Femur (tissue), 1 donor: Measurements from ENCODE around the gene CCDC136.

Experiments
- DNase-seq: peaks from one replicate; pipeline ENCODE4 v3.0.0-alpha.2; 2017

The CCDC136 gene

DNA sequence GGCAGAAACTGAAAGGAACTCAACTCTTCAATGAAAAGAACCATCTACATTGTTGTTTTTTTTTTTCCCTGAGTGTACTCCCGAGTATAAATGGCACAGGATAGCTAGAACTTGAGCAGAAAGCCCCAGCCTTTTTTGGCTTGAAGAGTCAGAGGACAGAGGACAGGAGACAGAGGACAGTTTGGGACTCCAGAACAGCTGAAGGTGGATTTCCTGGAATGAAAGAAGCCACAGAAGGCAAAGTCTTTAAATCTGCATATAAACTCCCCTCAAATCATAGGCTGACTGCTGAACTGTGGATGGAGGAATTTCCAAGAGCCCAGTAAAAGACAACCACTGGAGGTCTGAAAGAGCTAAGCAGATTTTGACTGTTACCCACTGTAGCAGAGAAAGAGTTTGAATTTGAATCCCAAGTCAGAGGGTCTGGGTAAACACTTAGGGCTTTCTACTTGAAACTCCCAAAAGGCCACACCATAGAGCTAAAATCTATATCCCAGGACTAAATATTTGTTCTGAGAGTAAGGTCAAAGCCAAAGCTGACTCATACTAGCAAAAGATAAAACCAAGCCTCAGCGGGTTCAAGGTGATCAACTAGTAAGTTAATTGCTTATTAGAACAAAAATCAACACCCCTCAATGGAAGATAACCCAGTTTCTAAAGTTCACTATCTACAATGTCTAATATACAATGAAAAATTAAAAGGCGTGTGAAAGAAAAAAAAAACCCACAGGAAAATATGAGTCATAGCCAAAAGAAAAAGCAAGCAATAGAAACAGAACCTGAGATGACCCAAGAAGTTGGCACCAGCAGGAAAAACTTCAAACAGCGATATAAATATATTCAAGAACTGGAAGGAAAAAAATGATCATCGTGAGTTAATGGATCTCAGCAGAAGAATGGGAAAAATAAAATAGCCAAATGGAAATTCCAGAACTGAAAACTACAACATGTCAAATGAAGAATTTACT is 14.3 kb upstream of the CCDC136 start:
- no peak for DNase-seq

DNA sequence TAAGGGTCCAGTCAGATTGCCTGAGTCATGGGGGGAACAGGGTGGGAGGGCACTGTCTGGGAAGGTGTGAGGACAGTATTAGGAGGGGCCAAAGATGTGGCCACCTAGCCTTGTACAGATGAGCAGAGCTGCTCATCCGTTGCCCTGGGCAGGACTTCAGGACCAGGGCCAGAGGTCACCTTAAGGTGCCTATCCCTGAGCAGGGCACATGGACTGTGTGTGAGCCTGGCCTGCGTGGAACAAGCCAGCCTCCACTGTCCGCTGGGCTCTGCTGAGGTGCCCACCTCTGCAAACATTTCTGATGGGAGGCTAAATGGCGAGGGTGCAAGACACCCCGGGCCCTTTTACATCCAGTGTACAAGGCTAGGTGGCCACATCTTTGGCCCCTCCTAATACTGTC is 12.8 kb upstream of the CCDC136 start:
- DNase-seq, result no peak

DNA sequence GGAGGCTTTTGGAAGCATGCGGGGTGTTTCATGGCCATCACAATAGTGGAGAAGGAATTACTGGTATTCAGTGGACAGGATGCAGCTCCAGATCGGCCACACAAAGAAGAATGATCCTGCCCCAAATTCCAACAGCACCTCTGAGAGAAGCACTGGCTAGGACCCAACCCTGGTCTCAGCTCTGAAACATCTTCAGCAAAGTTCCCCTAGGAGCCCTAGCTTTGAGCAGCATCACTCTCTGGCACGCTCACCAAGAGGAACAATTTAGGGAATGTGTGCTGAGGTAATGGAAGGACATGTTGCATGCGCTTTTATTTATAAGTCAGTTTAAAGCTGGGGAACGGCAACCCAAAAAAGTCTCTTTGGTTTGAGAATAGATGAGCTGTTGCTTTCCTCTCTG is 10.6 kb upstream of the CCDC136 start:
- DNase-seq, result peak; percentile 84

DNA sequence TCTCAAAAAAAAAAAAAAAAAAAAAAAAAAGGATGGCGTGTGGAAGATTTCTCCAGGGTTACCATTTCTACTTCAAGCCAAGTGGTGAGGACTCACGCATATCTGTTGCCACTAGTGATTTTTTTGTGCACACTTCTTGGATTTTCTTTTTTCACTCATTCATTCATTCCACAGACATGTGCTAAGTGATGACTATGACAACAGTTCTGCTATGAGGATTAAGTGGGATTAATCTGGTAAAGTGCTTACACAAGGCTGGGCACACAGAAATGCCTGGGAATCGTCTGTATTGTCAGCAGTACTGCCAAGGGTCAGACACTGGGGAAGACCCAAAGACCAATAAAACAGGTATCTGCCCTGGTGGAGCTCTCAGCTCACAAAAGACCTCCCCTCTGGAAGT is 9.9 kb upstream of the CCDC136 start:
- no peak for DNase-seq

DNA sequence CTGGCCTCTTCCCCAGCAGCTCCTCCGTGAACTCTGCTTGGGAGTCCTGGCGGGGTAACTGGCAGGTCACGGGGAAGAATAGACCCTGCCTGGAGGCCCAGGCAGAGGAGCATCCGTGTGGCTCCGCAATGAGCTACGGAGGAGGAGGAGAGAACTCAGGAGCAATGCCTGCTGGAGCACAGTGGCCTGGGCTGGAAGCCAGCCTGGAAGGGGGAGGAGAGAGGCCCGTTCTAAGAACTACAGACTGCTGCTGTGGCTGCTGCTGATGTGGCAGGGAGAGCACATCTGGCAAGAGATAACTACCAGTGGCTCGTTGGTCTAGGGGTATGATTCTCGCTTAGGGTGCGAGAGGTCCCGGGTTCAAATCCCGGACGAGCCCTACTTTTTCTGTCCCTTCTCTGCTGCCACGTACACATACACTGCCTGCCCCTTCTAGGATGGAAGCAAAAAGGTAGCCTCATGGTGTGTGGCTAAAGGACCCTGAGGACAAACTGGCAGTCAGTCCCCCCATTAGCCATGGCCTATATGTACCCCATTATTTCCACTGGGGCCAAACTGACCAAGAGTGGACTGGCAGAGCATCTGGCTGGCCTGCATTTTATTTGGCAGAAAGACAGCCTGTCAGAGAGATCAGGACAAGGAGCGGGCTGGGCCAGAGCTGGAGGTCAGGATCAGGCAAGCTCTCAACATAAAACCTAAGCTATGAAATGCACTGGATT is 8.5 kb upstream of the CCDC136 start:
- peak; percentile 94 for DNase-seq

DNA sequence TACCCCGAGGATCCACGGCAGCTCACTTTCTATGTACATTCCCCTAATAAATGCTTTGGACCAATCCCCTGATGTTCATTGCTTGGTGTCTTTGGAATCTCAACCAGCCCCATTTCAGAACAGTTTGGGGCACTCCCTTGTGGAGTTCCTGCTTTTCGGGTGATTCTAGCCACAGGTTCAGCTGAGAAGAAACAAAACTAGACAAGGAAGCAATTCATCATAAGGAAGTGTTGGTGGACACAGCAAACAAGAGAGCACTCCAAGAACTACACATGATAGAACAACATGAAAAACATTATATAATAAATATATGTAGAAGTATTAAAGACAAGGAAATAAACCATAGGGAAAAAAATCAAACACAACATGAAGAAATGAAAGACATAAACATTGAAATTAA is 6.0 kb upstream of the CCDC136 start:
- no peak for DNase-seq

DNA sequence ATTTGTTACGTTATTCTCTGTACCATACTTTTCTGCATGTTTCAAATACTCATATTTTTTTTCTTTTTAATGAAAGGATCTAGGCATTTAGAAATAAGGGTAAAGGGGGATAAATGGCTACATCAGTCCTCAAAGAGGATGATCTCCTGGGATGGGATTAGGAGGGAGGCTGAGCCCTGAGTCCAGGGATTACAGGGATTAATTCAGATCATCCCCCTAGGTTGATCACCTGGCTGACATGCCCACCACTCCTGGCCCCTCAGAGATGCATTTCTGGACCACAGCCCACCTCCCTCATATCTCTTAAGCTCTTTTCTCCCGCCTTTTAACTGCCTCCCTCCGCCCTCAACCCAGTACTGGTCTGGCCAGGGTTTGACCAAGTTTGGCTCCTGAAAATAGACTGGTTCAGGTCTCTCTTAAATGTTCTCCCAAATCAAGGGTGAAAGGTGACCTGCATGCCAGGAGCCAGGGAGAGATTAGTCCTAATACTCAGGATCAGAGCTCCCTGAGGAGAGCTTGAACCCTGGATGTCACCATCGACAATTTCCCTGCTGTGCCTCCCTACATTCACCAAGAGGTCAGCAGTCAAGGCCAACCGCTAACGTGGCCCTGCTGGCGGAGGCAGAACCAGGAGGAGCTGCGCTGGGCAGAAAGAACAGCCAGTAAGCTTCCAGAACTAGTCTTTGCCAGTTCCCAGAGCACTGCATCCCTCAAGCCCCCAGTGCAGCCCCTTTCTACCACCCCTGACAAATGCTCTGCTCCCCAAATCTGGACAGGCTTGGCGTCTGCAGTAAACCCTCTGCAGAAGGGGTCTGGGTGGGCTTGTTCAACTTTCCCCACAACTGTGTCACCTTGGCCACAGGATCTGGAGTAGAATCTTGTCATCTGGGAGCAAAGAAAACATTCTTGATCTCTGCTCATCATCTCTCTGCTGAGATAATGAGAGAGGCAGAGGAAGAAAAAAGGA is 3.0 kb upstream of the CCDC136 start:
- DNase-seq, result no peak

DNA sequence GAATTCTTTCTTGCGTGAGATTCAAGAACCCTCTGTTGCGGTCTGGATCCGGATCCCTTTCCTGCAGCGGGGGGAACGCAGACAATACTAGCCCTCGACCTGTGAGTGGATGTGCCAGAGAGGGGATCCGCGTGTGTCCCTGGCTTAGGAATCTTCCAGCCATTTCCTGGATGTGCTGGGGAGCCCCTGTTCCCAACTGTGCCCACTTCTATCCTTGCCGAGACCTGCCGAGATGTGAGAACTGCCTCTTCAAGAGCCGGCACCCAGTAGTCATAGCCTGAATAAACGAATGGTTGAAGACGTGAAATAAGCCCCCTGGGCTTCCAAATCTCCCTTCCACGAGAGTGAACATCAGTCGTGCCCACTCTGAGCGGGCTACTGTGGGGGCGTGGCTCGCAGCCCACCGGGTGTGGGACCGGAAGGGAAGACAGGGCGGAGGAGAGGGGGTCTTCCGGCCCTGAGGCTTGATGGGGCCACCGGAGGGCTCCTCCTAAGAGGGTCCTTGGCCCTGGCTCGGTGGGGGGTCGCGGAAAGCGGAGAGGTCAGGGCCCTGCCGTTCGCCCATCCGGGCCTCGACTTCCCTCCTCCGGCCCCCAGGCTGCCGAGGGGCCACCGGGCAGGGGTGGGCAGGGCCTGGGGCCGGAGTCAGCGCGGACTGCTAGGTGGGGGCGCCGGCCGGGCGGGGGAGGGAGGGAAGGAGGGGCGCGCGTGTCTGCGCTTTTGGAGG is 1.3 kb upstream of the CCDC136 start:
- DNase-seq, result no peak

DNA sequence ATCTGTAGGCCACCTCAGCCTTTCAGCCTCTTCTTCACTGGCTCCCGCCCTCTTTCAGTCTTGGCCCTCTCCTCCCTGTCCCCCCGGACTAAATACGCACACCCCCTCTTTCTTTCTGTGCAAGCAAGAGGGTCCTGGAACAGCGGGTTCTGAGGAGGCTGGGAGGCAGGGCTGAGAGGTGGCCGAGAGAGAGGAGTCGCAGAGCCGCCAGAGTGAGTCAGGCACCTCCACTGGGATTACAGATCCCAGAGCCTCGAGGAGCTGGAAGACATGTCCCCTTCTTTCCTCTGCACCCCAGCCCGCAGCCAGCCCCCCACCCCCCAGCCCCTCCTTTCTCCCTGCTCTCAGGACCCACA is 182 bp downstream of the CCDC136 start:
- DNase-seq, result no peak

DNA sequence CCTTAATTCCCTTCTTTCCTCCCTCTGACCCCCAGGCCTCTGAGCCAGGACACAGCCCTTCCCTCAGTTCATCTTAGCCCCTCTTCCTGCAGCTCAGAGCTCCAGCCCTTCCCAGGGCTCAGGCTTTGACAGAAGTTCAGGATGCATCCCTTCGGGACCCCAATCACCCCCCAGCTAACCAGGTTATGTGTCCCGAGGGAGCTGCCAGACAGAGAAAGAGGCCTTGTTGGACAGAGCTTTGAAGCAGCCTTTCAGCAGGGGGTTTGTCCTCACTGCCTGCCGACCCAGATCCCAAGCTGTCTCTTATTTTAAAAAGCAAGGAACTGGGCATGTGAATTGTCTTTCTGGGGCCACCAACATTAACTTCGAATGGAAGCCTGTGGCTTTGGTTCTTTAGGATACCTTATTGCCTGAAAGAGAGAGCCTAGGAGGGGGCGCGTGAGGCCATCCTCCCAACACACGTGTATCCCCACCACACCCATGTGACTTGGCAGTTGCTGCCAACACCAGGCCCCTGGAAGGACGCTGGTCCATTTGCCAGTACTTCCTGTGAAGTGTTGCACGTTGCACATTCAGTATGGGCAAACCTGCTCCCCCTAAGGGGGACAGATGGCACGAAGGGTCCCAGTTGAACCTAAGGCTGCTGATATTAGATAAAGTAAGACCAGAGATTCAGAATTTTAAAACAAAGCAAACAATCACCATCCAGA is 858 bp downstream of the CCDC136 start:
- DNase-seq, result no peak

DNA sequence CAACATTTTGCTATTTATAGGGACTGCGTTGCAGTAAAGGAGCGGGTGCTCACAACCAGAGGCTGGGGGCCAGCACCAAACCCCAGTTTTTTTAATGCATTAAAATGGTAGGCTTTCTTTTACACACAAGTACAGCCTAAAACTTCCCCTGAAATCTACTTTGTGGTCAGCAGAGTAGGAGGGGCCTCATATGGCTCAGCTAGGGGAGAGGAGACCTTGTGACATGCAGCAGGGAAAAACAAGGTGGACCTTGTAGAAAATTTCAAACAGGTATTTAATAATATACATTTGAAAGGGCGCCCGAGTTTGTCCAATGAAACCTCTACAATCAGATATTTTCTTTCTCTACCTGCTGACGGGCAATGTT is 1.4 kb downstream of the CCDC136 start:
- no peak for DNase-seq

DNA sequence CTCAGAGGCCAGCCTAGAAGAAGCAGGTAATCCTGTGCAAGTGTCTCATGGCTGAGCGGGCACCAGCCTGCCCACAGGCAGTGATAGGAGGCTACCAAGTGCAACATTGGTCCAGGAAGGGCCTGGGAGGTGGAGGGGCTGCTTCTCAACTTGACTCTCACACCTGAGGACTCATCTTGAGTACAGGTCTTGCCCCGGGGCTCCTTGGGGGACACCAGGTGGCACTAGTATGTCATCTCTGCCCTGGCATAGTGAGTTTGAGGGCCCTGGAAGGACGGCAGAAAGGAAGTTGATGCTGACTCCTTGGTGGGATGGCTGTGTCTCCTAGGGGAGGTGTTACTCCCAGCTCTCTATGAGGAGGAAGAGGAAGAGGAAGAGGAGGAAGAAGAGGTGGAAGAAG is 2.3 kb downstream of the CCDC136 start:
- DNase-seq, result no peak

DNA sequence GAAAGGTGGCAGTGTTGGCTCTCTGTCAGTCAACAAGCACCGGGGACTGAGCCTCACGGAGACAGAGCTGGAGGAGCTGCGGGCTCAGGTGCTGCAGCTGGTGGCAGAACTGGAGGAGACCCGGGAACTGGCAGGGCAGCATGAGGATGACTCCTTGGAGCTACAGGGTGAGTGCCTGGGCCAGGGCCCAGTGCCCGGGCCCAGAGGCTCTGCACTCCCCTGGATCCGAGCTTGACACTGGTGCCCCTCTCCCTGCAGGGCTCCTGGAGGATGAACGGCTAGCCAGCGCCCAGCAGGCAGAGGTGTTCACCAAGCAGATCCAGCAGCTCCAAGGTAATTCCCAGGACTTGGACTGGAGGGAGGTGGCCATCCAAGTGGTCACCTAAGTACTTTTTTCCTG is 2.7 kb downstream of the CCDC136 start:
- no peak for DNase-seq

DNA sequence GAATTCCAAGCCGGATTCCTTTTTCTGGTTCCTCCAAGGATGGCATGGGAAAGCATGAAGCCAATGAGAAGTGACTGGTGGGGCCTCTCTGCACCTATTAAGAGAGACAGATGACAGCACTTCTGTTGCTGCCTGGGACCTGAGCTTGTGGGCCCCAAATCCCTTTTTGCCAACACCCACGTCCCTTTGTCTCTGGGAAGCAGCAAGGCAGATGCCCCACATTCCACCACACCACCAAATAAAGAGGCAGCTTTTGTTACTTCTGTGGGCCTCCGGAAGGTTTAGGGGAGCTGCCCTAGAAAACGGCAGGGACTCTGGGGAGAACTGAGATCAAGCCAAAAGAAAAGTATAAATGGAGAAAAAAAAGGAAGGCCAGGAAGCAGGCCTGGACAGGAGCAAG is 3.4 kb downstream of the CCDC136 start:
- no peak for DNase-seq

DNA sequence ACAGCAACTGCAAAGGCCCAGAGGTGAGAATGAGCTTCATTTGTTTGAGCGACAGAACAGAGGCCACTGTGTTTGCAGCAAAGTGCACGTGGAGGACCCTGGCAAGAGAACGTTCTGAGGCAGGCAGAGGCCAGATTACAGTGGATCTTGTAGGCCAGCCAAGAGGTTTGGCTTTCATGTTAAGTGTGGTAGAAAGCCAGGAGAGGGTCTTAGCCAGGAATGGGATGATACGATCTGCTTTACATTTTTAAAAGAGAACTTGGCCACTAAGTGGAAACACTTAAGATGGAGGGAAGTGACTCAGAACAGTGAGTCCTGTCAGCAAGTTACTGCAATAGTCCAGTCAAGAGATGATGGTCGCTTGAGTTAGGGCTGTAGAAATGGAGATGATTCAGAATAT is 4.6 kb downstream of the CCDC136 start:
- DNase-seq, result peak; percentile 61

DNA sequence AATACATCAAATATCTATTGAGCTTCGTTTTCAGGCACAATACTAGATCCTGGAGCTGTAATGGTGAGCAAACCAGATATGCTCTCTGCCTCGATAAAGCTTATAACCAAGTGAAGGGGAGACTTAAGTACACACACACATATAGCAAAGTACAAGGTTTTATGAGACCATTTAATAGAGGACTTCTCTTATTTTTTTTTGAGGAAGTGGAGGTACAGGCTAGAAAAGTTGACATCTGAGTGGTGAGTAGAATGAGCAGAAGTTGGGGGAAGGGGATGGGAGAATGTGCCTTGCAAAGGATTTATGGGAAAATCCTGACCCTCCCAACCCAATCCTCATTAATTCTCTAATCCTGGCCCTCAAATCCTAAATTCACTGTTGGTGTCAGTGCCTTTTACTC is 7.7 kb downstream of the CCDC136 start:
- no peak for DNase-seq

DNA sequence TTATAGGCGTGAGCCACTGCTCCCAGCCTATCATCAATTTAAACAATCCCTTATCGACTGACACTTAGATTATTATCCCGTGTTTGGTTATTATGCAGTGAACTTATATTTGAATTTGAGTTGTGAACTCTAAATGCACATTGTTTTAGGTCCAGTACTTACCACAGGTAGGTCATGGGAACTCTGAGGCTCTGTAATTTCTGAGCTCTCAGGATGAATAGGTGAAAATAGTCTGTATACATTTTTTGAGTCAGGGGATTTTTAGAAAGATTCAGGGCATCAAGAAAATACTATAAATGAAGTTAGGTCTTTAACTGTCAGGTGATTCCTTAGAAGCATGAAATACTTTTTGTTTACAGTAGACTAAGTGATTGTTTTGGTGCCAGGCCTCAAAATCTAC is 8.8 kb downstream of the CCDC136 start:
- DNase-seq, result no peak

DNA sequence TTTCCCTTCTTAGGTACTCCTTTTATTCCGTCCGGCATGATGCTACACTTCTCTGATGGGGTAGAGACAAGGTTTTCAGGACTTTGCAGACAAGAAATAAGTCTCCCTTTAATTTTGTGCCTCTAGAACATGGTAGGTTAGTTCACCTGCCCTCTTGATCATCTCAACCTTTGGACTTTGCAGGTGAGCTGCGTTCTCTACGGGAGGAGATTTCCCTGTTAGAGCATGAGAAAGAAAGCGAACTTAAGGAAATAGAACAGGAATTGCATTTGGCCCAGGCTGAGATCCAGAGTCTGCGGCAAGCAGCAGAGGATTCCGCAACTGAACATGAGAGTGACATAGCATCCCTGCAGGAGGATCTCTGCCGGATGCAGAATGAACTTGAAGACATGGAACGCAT is 9.2 kb downstream of the CCDC136 start:
- no peak for DNase-seq

DNA sequence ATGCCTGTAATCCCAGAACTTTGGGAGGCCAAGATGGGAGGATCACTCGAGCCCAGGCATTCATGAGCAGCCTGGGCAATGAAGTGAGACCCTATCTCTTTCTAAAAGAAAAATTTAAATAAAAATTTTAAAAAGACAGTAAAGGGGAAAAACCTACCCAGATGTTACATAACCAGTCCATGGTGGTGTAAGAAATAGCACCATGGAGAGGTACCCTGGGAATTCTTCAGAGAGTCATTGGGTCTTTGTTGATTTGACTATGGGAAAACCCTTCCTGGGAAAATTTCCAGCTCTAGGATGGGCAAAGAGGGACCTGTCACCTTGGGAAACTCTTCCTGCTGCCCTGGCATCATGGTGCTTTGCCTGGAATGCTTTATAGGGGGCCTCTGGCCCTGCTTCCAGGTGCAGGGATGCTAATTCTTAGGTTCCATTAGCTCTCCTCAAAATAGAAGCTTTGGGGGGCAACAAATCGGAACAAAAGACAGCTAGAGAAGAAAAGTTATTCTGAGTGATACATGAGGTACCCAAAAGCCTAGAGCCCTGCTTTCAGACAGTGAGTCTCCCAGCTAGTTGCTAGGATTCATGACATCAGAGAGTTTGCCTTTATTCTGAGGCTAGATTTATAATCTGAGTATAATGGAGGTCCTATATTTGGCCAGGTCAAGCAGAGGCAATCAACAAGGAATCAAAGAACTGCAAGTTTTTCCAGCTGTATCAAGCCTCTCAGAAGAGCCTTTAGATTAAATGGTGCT is 10.1 kb downstream of the CCDC136 start:
- DNase-seq, result no peak

DNA sequence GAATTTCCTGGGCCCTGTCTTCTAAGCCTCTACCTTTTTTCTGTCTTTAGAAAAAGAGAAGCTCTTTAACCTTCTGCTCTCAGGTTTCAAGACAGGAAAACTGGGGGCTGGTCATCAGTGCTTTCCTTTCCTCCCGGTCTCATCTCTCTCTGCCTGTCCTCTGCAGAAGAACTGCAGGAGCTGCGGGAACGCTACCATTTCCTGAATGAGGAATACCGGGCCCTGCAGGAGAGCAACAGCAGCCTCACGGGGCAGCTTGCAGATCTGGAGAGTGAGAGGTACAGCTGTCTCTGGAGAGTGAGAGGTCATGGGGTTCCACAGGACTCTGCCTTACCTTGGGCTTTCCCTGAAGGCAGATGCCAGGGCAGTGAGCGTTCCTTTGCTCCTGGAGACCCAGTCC is 12.7 kb downstream of the CCDC136 start:
- DNase-seq, result no peak

DNA sequence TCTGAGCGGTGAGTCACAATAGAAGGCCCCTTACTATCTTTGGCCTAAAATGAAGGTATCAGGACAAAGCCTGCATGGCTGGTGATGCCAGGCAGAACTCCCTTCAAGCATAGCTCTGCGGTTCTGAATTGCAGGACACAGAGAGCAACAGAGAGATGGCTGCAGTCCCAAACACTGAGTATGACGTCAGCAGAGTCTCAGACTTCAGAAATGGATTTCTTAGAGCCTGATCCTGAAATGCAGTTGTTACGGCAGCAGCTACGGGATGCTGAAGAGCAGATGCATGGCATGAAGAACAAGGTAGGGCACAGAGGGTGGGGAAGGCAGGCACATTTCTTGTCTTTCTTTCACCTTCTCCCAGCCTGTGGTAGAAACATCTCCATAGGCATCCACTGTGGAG is 13.5 kb downstream of the CCDC136 start:
- DNase-seq, result no peak
